ENCODE data around the gene LIFR.

Gene LIFR

DNA sequence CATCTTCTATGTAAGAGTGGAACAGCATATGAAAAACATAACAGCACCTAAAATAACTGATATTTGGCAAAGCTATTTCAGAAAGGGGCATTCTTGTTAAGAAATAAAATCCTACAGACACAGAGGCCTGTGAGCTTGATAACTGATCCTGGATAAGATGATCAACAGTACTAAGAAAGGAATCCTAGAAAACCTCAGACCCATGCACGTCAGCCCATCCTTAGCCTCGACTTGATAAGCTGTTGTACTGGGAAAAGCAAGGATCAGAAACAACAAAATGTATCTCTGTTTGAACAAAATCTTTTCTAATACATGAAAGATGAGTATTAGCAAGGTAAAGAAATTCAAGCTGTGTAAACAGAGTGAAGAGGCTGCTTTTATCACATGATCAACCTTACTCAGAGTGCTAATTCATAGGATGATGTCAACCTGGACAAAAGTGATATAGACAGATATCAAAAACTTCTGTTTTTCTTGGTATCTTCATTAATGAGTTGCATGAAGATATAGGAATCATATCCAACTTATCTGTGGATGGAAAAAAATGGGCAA lies 15.2 kb downstream of the LIFR start:
- Histone ChIP-seq H3K4me1 (ENCODE audit: control insufficient read depth, insufficient read depth, low read length) (no peaks in the 10 kb centered on the region), H3K4me3 (ENCODE audit: low read length) (no peak overlapping the region), H3K9me3 (replicated peaks; ENCODE audit: low read length) (no peaks in the 10 kb centered on the region), H3K9ac (ENCODE audit: low read depth, low read length) (no peak overlapping the region), H3K4me2 (ENCODE audit: low read length) (no peak overlapping the region), H3K36me3 (ENCODE audit: insufficient read depth, low read length) (no peaks in the 10 kb centered on the region), H3K27me3 (ENCODE audit: control insufficient read depth, insufficient read depth, low read length) (no peaks in the 10 kb centered on the region)

DNA sequence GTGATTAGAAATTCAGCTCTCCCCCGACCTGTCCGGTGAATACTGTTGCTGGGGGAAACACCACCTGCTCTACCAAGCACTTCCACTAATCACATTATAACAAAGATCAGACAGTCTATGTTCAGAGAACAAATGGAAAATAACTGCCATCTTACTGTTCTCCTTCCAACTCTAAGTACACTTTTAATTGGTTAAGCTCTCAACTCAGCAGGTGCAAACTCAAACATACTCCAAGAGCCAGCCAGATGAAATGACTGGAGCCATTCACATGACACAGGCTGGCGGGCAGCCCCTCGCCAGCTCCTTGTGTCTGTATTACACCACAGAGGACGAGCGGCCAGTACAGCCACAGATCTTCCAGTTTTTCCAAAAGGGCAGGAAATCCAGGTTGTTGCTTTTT lies 16.1 kb downstream of the LIFR start:
- Histone ChIP-seq H3K27me3 (ENCODE audit: control insufficient read depth, insufficient read depth, low read length) (no peaks in the 10 kb centered on the region), H3K9ac (ENCODE audit: low read depth, low read length) (no peak overlapping the region), H3K4me1 (ENCODE audit: control insufficient read depth, insufficient read depth, low read length) (no peaks in the 10 kb centered on the region), H3K4me3 (ENCODE audit: low read length) (no peak overlapping the region), H3K4me2 (ENCODE audit: low read length) (no peak overlapping the region), H3K36me3 (ENCODE audit: insufficient read depth, low read length) (no peaks in the 10 kb centered on the region), H3K9me3 (replicated peaks; ENCODE audit: low read length) (no peaks in the 10 kb centered on the region)

DNA sequence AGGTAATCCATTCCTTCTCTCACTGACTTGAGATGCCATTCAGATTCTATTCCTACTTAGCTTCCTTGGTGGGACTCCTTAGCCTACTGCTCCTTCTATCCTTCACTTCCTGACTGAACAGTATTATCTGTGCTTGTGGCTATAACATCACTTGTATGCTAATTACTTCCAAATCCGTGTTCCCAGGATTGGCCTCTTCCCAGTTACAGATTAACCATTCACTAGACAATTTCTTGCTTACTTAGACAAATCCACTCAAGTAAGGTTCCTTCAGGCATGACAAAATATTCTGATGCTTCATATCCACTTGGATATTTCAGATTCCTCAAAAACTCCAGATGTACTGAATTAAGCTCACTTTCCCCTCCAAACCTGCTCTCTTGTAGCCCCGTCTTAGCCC lies 18.3 kb downstream of the LIFR start:
- Histone ChIP-seq H3K4me3 (ENCODE audit: low read length) (no peak overlapping the region), H3K4me2 (ENCODE audit: low read length) (no peak overlapping the region), H3K36me3 (ENCODE audit: insufficient read depth, low read length) (no peaks in the 10 kb centered on the region), H3K4me1 (ENCODE audit: control insufficient read depth, insufficient read depth, low read length) (no peaks in the 10 kb centered on the region), H3K9ac (ENCODE audit: low read depth, low read length) (no peak overlapping the region), H3K9me3 (replicated peaks; ENCODE audit: low read length) (no peaks in the 10 kb centered on the region), H3K27me3 (ENCODE audit: control insufficient read depth, insufficient read depth, low read length) (no peaks in the 10 kb centered on the region)

DNA sequence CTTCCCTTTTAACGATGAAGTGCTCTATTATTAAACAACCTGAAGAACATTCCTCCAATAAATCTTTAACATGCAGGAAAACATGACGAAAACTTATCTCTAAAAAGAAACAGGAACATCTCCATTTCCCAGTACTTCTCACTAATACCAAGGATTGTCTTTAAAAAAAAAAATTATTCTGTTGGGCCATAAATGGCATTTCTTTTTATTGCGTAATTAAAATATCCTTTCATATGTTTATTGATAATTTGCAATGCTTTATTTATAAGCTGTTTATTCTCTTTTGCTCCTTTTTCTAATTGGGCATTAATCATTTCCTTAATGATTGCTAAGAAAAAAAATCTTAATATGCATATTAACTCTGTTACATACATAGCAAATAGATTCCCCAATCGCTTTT lies 18.9 kb downstream of the LIFR start:
- no peaks in the 10 kb centered on the region for H3K4me1 ChIP-seq (ENCODE audit: control insufficient read depth, insufficient read depth, low read length)
- H3K9me3 ChIP-seq (replicated peaks; ENCODE audit: low read length) = no peaks in the 10 kb centered on the region
- H3K36me3 ChIP-seq (ENCODE audit: insufficient read depth, low read length) = no peaks in the 10 kb centered on the region
- no peak overlapping the region for H3K9ac ChIP-seq (ENCODE audit: low read depth, low read length)
- no peak overlapping the region for H3K4me2 ChIP-seq (ENCODE audit: low read length)
- H3K27me3 ChIP-seq (ENCODE audit: control insufficient read depth, insufficient read depth, low read length) = no peaks in the 10 kb centered on the region
- H3K4me3 ChIP-seq (ENCODE audit: low read length) = no peak overlapping the region

DNA sequence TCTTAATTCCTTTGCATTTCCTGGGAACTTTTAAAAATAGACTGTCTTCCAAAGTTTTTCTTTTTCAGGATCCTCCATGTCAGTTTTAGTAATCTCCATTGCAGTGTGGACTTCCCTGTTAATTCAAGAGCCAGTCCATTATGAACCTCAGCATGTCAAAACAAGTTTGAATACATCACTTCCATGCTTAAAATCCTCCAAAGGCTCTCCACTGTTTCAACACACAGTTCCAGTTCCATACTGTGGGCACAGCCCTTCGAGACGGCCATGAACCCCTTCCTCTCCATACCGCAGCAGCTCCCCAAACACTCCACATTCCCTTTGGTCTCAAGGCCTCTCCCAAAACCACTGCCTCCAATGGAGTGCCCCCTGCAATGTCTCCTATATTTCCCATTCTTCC lies 19.5 kb downstream of the LIFR start:
- Histone ChIP-seq H3K9ac (ENCODE audit: low read depth, low read length) (no peak overlapping the region), H3K4me2 (ENCODE audit: low read length) (no peak overlapping the region), H3K36me3 (ENCODE audit: insufficient read depth, low read length) (no peaks in the 10 kb centered on the region), H3K9me3 (replicated peaks; ENCODE audit: low read length) (no peaks in the 10 kb centered on the region), H3K4me1 (ENCODE audit: control insufficient read depth, insufficient read depth, low read length) (no peaks in the 10 kb centered on the region), H3K4me3 (ENCODE audit: low read length) (no peak overlapping the region), H3K27me3 (ENCODE audit: control insufficient read depth, insufficient read depth, low read length) (no peaks in the 10 kb centered on the region)

DNA sequence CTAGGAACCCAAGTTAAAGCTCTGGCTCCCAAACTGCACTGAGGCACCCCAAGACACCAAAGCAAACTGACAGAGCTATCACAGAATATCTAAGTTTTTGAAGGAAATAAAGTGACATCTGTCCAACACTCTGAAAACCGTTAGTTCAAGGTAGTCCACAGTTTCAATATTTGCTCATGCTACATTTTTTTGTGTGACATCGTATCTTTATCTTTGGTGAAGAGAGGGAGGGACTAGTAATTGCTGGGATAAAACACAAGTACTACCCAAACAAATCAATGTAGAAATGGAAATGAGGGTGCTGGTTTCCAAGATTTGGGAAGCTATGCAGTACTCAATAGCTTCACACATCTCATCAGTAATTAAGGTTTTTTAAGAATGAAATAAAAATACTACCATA lies 20.6 kb downstream of the LIFR start:
- H3K36me3 ChIP-seq (ENCODE audit: insufficient read depth, low read length) = no peaks in the 10 kb centered on the region
- no peak overlapping the region for H3K9ac ChIP-seq (ENCODE audit: low read depth, low read length)
- H3K4me3 ChIP-seq (ENCODE audit: low read length) = no peak overlapping the region
- H3K9me3 ChIP-seq (replicated peaks; ENCODE audit: low read length) = no peaks in the 10 kb centered on the region
- H3K4me2 ChIP-seq (ENCODE audit: low read length) = no peak overlapping the region
- no peaks in the 10 kb centered on the region for H3K4me1 ChIP-seq (ENCODE audit: control insufficient read depth, insufficient read depth, low read length)
- H3K27me3 ChIP-seq (ENCODE audit: control insufficient read depth, insufficient read depth, low read length) = no peaks in the 10 kb centered on the region

DNA sequence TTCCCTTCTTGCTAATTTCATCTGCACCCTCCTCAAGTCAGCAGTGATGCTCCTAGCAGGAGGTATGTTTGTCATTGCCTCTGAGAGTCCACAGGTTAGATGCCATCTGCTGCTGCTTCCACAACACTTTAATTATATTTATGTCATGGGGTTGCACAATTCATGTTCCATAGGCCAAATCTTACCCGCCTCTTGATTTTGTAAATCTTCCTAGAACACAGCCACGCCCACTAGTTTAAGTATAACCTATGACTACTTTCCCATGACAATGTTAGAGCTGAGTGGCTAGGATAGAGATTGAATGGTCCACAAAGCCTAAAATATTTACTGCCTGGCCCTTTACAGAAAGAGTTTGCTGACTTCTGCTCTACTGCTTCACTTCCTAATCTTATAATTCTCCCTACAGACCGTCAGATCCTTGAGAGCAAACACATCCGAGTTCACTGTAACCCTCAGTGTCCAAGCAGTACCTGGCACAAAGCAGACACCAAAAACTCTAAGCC lies 21.1 kb downstream of the LIFR start:
- Histone ChIP-seq H3K9me3 (replicated peaks; ENCODE audit: low read length) (no peaks in the 10 kb centered on the region), H3K36me3 (ENCODE audit: insufficient read depth, low read length) (no peaks in the 10 kb centered on the region), H3K4me2 (ENCODE audit: low read length) (no peak overlapping the region), H3K4me1 (ENCODE audit: control insufficient read depth, insufficient read depth, low read length) (no peaks in the 10 kb centered on the region), H3K4me3 (ENCODE audit: low read length) (no peak overlapping the region), H3K9ac (ENCODE audit: low read depth, low read length) (no peak overlapping the region), H3K27me3 (ENCODE audit: control insufficient read depth, insufficient read depth, low read length) (no peaks in the 10 kb centered on the region)

DNA sequence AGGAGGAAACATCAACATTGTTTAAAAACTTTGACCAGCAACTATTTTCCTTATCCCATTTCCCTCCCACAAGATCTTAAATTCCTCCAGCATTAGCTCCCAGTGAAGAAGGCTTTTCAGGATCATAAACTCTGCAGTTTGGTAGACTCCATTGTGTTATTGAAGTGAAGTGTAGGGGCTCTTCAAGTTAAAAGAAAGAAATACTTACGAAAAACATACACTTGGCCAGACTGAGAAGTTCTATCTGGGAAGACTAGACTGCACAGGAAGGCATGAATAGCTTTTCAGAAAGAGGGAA lies 22.3 kb downstream of the LIFR start:
- Histone ChIP-seq H3K9me3 (replicated peaks; ENCODE audit: low read length) (no peaks in the 10 kb centered on the region), H3K27me3 (ENCODE audit: control insufficient read depth, insufficient read depth, low read length) (no peaks in the 10 kb centered on the region), H3K9ac (ENCODE audit: low read depth, low read length) (no peak overlapping the region), H3K4me2 (ENCODE audit: low read length) (no peak overlapping the region), H3K4me3 (ENCODE audit: low read length) (no peak overlapping the region), H3K4me1 (ENCODE audit: control insufficient read depth, insufficient read depth, low read length) (no peaks in the 10 kb centered on the region), H3K36me3 (ENCODE audit: insufficient read depth, low read length) (no peaks in the 10 kb centered on the region)

DNA sequence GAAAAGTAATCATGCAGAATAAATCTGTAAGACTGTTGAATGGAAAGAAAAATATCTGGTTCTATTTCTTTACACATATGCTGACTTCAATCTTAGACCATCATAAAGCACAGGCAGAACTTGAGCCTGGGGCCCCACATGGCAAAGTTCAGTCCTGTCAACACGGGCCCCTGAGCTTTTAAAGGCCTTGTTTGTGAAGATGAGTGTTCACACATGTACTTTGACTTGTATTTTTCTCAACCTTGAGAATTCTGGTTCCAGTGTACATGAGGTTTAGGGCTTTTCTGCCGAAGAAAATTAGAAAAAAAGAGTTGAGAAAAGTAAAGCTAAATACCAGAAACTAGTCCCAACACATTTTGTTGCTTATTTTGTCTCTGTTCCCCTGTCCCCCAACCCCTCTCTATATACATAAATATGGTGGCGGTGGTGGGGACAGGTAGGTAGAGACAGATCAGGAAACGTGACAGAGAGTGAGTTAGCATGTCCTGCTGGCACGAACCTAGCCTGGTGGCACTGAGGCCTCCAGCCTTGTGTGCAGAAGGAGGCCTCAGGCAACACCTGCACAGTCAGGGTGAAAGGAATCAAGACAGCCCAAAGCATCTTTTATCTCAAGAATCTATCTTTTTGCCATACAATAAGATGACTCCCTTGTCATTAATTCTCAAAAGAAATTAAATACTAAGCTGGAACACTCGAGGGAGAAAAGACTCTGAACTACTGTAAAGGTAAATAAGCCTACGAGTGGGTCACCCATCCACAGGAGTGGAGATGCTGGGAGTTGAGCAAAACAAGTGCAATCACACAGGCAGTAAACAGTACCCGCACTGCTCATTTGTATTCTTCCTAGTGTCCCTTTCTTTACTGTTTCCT lies 22.9 kb downstream of the LIFR start:
- Histone ChIP-seq H3K4me2 (ENCODE audit: low read length) (no peak overlapping the region), H3K4me1 (ENCODE audit: control insufficient read depth, insufficient read depth, low read length) (no peaks in the 10 kb centered on the region), H3K27me3 (ENCODE audit: control insufficient read depth, insufficient read depth, low read length) (no peaks in the 10 kb centered on the region), H3K9ac (ENCODE audit: low read depth, low read length) (no peak overlapping the region), H3K9me3 (replicated peaks; ENCODE audit: low read length) (no peaks in the 10 kb centered on the region), H3K36me3 (ENCODE audit: insufficient read depth, low read length) (no peaks in the 10 kb centered on the region), H3K4me3 (ENCODE audit: low read length) (no peak overlapping the region)

DNA sequence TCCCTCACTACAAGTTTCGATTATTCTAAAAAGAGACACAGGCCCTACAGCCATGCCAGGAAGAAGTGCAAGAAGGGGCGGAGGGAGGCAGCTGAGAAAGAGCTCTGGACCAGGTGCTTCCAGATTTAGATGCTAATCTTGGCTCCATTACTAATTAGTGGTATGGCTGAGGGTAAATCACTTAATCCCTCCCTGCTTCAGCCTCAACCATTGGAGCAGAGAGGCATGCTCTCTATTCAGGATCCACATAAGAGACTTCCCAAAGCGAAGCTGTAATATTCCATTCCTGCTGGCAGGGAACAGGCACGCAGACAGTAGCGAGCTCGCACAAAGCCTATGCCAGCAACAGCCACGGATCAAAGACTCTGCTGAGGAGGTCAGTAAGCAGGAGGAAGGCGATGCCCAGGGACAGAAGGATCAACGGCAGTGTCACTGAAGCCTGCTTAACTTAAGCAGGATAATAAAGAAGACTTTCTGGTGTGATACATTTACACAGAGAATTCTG lies 24.2 kb downstream of the LIFR start:
- Histone ChIP-seq H3K27me3 (ENCODE audit: control insufficient read depth, insufficient read depth, low read length) (no peaks in the 10 kb centered on the region), H3K4me3 (ENCODE audit: low read length) (no peak overlapping the region), H3K36me3 (ENCODE audit: insufficient read depth, low read length) (no peaks in the 10 kb centered on the region), H3K4me2 (ENCODE audit: low read length) (no peak overlapping the region), H3K9ac (ENCODE audit: low read depth, low read length) (no peak overlapping the region), H3K9me3 (replicated peaks; ENCODE audit: low read length) (no peaks in the 10 kb centered on the region), H3K4me1 (ENCODE audit: control insufficient read depth, insufficient read depth, low read length) (no peaks in the 10 kb centered on the region)

DNA sequence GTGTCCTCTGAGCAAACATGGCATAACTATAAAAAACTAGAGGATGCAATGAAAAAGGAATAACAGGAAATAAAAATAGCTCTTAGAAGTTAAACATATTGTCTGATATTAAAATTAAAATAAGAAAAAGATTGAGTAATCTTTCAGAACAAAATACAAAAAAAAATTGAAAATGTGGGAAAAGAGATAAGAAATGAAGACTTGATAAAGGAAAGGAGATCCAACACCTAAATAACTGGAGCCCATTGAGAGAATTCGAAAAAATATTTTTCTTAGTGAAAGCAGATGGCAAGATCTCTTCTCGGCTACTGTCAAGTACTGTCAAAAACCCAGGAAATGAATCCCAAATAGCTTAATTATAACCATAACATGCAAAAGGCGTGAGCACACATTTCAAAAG lies 24.9 kb downstream of the LIFR start:
- Histone ChIP-seq H3K4me1 (ENCODE audit: control insufficient read depth, insufficient read depth, low read length) (no peaks in the 10 kb centered on the region), H3K4me3 (ENCODE audit: low read length) (no peak overlapping the region), H3K27me3 (ENCODE audit: control insufficient read depth, insufficient read depth, low read length) (no peaks in the 10 kb centered on the region), H3K9me3 (replicated peaks; ENCODE audit: low read length) (no peaks in the 10 kb centered on the region), H3K4me2 (ENCODE audit: low read length) (no peak overlapping the region), H3K36me3 (ENCODE audit: insufficient read depth, low read length) (peaks cover 2% of the 10 kb centered on the region), H3K9ac (ENCODE audit: low read depth, low read length) (no peak overlapping the region)

All from skeletal muscle satellite cell (primary cell).